ENCODE data around the gene MORC2.

Gene MORC2

DNA sequence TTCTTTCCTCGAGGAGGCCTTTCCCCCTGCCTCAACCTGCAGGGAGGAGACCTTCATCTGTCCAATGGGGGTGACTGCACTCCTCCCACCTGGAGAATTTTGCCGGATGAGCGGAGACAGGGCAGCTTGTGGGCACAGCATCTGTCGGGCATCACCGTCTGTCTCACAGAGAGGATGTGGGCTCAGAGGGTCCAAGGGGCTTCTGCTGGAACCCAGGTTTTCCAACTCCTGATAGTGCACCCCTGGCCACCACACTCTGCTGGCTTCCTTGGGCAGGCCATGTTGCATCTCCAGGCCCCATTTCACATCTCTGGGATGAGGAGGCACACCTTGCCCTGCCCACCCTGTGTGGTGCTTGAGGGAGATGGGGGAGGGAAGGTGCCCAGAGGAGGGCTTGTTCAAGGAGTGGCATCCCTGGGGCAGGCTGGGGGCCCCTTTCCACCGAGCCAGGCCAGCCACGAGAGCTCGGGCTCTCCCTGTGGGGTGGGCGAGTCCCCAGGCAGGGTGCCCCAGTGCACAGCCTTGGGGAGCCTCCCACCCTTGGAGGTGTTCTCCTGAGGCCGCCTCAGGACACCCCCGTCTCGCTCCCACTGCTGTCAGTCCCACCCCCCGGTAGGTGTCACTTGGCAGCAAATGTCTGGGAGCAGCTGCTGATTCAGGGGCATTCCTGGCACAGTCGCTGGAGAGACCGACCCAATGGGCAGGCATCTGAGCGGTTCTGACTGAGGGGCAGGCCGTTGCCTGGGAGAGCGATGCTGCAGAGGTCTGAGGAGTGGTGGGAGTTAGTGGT is 84.2 kb downstream of the MORC2 start:
- DNase-seq = no peak

DNA sequence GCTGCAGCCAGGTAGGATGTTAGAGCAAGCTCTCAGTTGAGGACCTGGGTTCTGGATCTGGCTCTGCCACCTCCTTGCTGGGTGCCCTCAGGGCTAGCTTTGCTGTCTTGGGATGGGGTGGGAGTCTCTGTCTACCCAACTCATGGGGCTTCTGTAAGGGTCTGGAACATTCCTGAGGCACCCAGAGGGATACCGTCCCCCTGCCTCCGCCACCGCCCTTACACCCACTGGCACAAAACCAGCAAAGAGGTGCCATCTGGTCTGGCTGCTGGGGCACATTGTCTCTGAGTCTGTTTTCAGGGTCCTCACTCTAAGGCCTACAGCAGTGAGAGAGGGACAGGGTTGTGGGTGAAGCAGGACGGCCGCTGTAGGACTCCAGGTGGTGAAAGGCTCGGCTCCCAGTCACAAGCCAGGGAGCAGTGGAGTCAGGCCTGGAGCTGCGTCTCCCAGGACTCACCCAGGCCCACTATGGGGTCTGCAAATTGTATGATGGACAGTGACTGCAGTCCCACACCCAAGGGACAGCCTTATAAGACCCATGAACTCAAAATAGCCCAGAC is 84.9 kb downstream of the MORC2 start:
- no peak for DNase-seq

DNA sequence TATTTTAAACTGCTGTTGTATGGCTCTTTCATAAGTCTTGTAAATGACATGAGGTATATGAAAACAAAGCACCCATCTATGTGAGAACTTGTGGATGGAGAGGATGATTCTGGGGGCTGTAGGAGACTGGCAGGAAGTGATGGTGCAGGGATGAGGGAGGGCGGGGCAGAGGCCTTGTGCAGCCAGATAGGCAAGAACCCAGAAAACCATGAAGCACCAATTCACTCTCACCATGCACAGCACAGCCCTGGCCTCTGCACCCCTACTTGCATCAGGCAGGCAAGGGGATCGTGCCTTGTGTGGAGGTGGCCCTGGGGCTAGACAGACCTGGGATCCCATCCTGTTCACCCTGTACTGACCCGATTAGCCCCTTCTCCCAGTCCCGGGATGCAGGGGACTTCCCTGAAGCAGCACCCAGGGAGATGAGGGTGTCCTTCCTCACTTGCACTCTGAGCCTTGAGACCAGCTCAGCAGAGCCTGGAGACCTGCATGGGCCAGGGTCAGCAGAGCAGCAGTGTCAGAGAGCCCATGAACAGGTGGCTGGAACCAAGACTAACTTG is 85.5 kb downstream of the MORC2 start:
- DNase-seq = no peak

GRCh38 chr22:30882184-30882717 is 86.3 kb downstream of the MORC2 start:
- DNase-seq = no peak

GRCh38 chr22:30881361-30882183 is 87.0 kb downstream of the MORC2 start:
- DNase-seq = no peak

- no peak for DNase-seq
Measured at GRCh38 chr22:30880847-30881246, 87.7 kb downstream of the MORC2 start.

GRCh38 chr22:30880181-30880601 is 88.4 kb downstream of the MORC2 start:
- no peak for DNase-seq

DNA sequence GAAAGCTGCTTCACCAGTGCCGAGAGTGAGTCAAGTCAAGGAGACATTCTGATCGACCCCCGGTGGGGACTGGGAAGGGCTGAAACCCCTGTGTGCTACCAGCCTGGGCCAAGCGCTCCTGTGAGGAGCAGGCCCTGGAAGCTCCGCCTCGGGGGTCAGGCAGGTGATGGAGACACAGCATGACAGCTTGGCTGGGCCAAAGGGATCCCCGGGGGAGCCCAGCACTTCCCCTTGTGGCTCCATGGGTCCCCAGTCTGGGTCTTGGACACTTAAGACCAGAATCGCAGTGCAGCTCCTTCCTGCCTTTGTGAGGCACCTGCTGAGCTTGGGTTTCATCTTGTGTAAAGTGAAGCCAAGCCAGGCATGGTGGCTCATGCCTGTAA is 89.2 kb downstream of the MORC2 start:
- DNase-seq = no peak

DNA sequence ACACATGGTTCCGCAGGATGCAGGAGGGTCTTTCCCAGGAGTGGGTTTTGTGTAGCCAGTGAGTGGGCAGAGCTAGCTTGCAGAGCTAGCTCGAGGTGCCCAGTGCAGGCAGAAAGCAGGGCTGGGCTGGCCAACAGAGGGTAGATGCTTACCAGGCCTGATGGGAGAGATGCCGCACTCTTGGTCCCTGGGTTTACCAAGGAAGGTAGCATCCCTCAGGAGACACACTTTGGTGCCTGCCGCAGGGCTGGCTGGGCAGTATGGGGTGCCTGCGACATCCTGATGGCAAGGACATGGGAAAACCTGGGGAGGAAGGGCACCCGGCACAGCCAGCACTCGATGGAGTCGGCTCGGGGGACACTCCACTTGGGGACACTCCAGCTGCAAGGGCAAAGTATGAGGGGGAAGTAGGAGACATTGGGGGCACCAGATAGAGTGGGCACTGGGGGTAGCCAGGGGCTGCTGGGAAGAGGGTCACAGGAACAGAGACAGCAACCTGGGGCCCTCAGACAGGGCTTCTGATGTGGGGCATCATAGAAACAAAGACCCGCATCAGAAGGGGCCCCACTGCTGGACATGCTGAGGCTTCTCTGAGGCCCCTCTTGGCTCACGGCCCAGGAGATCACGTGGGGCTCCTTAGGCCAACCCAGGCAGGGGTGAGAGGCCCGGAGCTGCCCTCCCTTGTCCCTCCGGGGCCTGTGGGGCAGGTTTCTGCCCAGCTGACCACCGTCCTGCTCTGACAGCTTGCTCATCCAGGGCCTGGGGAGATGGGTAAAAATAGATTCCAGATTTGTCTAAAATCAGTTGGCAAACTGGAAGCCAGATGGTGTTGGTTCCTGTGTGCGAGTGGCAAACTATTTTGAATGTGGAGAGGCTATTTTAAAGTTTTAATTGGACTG is 89.8 kb downstream of the MORC2 start:
- DNase-seq = no peak

- DNase-seq = no peak
Measured at GRCh38 chr22:30877662-30878515, 90.7 kb downstream of the MORC2 start.

DNA sequence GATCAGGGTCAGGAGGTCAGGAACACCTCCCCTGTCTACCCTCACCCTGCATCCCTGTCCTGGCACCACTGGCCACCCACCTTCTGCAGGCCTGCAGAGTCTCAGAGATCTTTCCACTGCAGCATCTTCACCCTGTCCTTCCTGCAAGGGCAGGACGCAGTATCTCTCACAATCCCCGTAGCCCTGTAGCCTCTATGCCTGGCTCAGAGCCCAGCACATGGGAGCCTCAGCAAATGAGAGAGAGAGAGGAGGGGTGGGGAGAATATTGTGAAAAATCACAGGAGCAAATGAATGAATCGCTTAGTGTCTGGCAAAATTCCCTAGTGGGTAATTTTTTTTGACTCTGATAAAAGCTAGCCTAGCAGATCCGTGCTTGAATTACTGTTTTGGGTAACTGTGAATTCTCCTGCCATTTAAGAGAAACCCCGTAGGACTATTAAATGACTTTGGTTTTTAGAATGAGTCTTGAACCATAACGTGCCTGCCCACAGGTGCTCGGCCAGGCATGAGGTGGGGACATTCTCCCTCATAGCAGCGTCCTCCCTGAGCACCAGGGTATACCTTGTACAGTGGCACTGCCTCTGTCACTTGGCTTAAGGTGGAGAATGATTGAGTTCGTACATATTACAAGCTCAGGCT is 91.5 kb downstream of the MORC2 start:
- no peak for DNase-seq

DNA sequence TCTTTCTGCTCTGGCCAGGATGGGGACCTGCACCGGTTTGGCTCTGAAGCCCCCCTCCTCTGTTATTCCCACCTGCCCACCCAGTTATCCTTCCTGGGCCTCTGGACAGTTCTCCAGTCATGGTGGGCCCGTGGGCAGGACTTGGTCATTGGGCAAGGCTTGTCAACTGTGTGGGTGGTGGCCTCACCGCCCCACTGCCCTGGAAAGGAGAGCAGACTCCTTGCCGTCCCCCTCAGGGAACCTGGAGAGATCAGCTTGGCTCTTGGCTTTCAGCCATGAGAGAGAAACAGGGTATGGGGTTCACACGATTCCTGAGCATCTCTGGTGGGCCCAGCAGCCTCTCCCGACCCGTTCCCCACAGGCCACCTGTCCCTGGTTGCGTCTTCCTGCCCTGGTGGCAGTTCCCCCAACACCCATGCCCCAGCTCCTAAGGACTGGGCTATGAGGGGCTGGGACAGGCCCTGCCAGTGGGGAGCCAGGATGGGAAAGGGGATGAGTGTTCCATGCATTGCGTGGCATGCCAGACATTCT is 92.3 kb downstream of the MORC2 start:
- DNase-seq = no peak

DNA sequence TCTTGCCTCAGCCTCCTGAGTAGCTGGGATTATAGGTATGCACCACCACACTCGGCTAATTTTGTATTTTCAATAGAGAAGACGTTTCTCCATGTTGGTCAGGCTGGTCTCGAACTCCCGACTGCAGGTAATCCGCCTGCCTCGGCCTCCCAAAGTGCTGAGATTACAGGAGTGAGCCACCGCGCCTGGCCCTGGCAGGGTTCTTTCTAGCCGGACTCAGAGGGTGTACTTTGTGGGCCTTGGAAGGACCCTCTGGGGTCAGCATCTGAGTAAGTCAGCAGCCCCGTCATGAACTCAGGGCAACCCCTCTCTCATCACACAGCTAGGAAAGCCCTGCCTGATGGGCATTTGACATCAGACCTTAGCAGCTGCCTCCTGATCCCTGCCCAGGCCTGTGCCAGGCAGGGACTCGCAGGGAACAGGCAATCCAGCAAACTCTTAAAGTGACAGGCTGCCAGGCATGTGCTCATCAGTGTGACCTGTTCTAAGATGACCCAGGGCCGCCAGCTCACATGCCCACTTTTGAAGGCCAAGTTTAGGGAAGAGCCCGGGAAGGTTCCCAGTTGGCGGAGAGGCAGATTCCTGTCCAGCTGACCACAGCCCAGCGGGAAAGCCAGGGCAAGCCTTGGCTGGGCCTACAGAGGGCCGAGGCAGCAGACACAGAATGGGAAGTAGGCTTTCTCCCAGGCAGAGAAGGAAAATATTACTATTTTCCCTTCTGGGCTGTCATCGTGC is 92.9 kb downstream of the MORC2 start:
- DNase-seq = no peak
